Stimulated activated CD8-positive, alpha-beta memory T cell treated with anti-CD3 and anti-CD28 coated beads, Interleukin-4, amount 100 ng/mL, for 1 hour (primary cell): ENCODE data around the gene LHFPL3.
"Not testable (repeated sequence)": the region's sequence is repeated elsewhere in the genome, so short reads cannot be mapped to it uniquely, and the experiment has no call there.

Experiments
- DNase-seq, 2 donors: peaks; one replicate each; pipeline ENCODE4 v3.0.0-alpha.2; 2020; ENCODE audit warnings: low read depth in 2 of 2, low spot score in 1 of 2

Gene LHFPL3

DNA sequence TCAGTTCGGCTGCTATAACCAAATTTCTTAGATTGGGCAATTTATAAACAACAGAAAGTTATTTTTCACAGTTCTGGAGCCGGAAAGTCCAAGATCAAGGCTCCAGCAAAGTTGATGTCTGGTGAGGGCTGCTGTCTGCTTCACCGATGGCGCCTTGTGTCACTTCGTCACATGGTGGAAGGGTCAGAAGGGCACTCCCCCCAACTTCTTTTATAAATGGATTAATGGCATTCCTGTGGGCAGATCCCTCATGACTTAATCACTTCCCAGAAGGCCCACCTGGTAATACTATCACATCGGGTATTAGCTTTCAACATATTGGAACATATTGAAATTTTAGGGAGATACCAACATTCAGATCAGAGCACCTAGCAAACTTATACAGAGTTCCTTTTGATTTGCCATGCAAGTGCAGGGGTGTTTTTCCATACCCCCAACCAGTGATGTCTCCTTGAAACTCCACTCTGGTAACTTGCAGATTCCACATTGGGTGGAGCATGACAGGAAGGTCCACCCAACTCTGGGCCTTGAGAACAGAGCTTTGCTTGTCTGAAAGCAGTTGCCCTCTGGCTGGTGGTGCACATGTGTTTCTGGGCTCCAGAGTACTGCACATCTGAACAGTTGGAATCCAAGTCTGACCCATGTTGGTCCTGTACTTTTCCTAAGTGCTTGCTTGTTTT lies 600.5 kb downstream of the LHFPL3 start:
- DNase-seq, result no peak

DNA sequence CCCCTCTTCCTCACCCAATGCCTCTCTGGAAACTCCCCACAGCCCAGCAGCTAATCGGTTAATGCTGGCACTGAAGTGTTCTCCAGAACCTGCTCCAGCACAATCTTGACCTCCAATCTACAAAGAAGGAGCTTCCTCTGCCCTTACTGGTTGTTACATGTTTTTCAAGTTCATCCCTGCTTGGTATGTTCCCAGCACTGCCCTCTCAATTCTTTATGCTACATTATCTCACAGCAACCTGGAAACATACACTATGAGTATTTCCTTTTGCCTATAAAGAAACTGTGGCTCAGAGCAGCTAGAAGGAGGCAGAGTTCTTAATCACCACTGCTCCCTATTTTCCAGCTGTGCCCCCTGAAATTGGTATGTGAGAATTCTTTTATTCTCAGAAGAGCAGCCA lies 601.5 kb downstream of the LHFPL3 start:
- DNase-seq, result no peak

DNA sequence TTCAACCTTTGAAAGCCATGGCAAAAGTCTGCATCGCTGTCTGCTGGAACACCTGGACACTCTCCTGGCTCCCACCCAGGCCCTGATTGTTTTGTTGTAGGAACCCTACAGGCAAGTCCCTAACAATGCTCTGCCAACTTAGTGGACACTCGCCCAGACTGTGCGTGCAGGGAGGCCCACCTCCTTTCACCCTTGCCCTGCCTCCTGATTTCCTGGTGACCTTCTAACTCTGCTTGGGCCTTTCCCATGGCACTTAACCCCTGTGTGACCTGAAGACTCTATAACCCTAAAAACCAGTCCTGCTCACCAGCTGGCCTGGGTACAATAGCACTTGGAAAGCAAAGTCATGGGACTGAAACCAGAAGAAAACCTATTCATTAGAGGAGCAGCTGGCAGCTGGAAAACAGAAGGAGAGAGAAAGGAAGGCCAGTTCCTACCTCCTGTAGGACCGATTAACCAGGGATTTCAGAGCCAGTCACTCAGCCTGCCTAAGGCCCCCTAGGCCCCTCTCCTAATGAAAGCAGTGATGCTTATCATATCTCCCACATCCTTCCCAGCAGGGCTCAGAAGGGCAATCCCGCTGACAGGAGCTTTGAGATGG lies 602.9 kb downstream of the LHFPL3 start:
- DNase-seq, result no peak

DNA sequence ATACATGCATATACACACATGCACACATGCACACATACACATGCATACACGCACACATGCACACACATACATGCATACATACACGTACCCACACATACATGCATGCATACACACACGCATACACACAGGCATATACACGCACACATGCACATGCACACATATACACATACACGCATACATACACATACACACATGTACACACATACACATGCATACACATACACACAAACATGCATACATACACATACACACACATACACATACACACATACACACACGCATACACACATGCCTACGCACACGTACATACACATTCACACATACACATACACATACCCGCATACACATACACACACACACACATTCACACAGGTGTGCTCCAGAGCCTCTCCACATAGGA lies 604.6 kb downstream of the LHFPL3 start:
- DNase-seq, result no peak

DNA sequence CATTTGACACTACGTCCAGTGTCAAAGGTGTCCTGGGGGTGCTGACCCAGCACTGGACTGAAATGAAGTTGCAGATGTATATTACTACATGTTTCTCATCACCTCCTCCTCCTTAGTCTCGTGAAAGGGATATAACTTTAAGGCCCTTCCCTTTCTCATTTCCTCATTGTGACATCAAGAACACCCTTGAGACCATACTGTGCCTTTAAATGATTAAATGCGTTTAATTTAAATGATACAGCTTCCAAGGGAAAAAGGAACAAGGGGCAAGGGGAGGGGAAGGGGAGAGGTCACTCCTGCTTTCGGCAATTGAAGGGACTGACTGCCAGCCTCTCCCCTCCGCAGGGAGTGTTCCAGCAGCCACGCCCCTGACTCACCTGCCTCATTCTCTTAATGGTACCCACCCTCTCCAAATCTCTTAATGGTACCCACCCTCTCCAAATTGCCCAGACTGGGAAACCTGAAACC lies 605.2 kb downstream of the LHFPL3 start:
- no peak for DNase-seq

DNA sequence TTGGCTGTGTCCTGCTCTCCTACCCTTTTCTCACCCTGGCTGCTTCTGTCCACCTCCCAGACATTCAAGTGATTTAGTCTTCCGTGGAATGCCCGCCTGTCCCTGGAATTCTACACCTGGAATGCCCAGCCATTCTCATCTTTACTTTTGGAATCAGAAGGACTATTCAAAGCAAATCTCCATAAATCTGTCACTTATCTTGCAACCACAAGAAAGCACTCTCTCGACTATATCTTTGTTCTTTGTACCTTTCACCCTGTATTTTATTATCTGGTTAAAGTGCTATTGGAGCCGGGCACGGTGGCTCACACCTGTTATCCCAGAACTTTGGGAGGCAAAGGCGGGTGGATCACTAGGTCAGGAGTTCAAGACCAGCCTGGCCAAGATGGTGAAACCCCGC lies 606.3 kb downstream of the LHFPL3 start:
- no peak for DNase-seq

DNA sequence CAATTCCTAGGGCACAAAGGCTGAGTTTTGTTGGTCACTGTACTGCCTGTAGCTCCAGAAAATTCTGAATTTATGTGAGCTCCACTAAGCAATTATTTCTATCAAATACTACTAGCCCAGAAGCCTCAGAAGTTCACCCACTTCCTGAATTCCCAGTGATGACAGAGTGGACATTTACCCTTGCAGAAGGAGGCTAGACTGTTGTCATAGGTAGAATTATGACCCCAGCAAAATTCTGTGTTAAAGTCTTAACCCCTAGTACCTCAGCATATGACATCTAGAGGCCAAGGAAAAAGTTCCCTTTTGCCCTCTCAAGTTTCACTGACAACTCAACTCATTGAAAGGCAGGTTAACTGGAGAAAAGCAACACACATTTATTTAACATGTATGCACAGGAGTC lies 606.9 kb downstream of the LHFPL3 start:
- no peak for DNase-seq

DNA sequence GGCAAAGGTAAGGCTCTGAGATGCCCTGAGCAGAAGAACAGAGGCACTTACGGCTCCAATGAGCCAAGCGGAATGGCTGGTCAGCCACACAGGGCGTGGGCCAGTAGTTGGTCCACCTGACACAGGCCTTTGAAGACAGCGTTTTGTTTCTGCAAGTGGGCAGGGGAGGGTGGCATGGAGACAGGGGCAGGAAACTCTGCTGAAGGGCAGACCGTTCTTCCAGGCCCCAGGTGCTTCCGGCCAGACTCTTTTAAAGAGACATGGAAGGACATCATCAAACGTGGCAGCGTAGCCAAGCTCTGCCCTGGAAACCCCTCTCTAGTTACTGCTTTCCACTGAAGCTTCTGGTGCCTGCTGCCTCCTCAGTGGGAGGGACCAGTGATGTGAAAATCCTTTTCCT lies 608.1 kb downstream of the LHFPL3 start:
- DNase-seq, result no peak

DNA sequence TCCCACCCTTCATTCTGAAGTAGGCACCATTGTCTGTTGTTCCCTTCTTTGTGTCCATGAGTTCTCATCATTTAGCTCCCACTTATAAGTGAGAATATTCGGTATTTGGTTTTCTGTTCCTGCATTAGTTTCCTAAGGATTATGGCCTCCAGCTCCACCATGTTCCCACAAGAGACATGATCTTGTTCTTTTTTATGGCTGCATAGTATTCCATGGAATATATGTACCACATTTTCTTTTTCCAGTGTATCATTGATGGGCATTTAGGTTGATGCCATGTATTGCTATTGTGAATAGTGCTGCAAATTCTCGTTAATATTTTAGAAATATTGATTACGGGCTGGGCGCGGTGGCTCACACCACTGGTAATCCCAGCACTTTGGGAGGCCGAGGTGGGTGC lies 609.1 kb downstream of the LHFPL3 start:
- not testable (repeated sequence) for DNase-seq

DNA sequence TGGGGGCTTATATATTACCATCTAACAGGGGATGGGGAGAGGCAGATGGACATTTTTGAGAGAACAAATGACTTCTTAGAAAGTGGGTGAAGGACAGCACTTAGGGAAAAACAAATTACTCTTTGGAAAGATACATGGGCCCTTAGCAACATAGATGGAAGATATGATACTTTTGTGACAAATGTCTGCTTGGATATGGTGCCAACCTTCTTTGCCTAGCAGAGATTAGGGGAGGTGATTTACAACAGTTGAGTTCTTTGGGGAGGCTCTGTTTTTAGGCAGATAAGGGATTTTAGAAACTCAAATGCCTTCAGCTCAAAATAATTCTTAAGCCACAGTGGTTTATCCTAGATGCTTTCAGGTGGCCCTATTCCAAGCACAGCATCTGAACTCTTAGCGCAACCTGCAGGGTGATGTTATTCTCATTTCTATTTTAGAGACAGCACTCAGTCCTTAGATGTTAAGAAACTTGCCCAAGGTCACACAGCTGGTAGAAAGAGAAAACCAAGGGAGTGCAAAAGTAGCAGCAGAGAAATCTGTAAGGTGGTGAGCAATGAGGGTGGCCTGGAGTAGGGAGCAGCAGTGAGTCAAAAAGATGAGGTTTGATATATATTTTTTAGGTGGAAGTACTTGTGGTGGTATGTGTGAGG lies 610.5 kb downstream of the LHFPL3 start:
- no peak for DNase-seq

DNA sequence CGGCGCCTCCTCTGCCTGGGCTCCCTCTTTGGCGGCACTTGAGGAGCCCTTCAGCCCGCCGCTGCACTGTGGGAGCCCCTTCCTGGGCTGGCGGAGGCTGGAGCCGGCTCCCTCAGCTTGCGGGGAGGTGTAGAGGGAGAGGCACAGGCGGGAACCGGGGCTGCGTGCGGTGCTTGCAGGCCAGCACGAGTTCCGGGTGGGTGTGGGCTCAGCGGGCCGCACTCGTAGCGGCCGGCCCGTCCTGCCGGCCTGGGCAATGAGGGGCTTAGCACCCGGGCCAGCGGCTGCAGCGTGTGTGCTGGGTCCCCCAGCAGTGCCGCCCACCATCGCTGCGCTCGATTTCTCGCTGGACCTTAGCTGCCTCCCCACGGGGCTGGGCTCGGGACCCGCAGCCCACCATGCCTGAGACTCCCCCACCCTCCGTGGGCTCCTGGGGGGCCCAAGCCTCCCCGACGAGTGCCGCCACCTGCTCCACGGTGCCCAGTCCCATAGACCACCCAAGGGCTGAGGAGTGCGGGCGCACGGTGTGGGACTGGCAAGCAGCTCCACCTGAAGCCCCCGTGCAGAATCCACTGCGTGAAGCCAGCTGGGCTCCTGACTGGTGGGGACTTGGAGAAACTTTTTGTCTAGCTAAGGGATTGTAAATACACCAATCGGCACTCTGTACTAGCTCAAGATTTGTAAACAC lies 611.8 kb downstream of the LHFPL3 start:
- no peak for DNase-seq

DNA sequence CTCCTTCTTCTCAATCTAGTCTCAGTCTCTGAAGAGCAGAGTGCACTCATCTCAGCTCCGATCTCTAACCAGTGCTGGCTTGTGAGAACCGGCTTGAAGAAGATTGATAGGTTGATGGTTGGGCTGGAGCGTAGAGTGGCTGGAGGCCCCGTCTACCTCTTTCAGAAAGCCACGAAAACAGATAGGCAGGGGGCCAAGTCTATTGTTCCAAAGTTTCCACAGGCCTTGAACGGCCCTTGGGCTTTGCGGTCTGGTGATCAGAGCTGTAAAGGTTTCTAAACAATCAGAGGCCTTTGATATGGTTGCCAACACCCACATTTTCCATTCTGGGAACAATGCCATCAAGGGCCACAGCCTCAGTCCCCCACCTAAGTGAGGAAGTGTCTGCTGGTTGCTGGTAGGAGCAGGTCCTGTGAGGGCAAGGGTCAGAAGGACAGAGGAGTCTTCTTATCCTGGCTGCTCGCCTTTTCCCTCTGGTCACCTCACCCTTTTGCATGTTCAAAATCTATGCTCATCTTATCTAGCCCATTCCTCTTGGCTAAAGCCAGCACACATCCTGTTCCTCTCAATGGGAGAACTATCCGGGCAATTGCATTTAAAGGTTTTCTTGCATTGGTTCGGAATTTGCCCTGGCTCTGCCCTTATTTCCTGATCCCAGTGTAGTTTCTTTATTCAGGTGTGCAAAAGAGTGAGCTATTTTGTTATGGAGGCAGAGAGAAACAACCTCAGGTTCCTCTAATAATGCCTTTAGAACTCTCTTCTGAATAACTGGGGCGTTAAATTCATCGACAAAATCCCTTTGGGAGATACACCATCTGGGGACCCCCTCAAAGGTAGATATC lies 615.3 kb downstream of the LHFPL3 start:
- DNase-seq, result peak; percentile 36 to 62

DNA sequence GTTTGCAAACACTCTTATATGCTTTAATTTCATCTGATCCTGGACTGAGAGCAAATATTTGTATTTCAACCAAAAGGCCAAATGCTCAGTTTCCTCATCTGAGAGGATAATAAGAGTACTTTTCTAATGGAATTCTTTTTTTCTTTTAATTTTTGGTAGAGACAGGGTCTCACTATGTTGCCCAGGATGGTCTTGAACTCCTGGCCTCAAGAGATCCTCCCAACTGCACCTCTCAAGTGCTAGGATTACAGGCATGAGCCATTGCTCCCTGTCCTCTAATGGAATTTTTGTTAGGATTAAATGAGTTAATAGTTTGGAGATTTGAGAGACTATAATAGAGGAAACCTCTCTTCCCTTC lies 617.2 kb downstream of the LHFPL3 start:
- no peak for DNase-seq

DNA sequence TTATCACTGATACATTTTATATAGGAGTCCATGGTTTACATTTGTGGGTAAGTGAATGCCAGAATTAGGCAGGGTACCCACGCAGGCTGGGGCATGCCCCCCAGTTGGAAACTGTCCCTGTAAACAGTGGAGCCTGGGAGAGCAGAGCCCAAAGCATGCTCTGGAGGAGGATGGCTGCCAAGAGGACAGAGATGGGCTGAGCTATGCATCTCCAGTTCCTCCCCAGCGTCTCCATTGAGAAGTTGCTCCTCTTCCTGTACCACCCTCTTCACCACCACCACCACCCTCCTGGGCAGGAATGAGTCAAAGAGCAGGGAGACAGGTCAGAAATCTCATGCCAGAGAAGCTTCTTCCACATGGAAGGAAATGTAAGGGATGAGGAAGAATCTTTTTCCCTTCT lies 617.9 kb downstream of the LHFPL3 start:
- no peak for DNase-seq

DNA sequence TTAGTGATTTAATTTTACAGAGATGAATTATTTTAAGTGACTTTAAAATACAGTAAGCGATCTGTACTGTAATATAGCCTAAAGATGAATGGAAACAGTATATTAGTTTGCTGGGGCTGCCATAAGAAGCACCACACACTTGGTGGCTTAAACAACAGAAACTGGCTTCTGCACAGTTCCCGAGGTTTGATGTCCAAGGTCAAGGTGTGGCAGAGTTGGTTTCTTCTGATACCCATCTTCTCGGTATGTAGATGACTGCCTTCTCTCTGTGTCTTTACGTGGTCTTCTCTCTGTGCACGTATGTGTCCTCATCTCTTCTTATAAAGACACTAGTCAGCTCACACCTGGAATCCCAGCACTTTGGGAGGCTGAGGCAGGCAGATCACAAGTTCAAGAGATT lies 621.6 kb downstream of the LHFPL3 start:
- DNase-seq, result no peak

DNA sequence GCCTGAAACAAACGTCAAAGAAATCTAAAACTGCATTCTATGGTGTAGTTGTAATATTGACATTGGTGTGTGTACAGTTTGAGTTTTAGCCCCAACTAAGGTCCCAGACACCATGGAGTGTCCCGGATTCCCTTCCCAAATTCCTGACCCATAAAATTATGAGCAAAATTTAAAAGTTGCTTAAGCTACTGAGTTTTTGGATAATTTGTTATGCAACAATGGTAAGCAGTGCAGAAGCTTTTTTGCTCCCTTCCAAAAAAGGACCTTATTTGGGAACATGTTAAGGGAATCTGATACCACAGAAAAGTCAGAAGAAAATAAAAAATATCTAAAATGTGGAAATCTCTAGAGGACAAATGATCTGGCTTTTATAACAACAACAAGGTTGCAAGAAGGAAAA lies 622.4 kb downstream of the LHFPL3 start:
- DNase-seq, result no peak

DNA sequence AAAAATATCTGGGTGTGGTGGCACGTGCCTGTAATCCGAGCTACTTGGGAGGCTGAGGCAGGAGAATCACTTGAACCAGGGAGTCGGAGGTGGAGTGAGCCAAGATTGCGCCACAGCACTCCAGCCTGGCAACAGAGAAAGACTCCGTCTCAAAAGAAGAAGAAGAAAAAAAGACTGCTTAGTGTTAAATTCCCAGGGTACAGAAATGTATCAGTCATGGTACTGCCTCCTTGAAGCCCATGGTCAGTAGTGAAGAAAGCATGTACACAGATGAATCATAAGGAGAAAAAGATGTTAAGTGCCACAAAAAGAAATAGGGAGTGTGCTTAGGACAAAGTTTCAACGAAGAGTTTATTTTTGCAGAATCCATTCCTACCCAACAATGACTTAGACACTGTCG lies 623.1 kb downstream of the LHFPL3 start:
- DNase-seq, result no peak

DNA sequence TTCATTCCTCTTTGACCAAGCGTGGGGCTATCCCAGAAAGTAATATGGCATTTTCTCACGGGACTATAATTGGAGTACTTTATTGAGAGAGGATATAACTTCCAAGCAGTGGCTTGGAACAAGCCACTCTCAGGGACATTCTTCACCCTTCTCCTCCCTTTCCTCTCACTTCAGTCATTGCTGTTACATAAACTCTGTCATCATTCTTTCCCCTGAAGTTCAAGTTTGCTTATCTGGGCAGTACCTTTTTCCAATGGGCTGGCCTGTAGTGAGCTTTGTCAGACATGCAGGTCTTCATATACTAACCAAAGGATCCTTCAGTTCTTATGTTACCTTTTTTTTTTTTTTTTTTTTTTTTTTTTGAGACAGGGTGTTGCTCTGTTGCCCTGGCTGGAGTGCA lies 626.9 kb downstream of the LHFPL3 start:
- DNase-seq, result no peak
